ENCODE results near the gene C1orf198. TPM values are rescaled to one million over a fixed set of nuclear protein-coding genes. Genes with fewer than 3 reads are reported as not detected.

C1orf198 gene, protein sequence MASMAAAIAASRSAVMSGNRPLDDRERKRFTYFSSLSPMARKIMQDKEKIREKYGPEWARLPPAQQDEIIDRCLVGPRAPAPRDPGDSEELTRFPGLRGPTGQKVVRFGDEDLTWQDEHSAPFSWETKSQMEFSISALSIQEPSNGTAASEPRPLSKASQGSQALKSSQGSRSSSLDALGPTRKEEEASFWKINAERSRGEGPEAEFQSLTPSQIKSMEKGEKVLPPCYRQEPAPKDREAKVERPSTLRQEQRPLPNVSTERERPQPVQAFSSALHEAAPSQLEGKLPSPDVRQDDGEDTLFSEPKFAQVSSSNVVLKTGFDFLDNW
- 64.5 TPM for total RNA-seq
- long read RNA-seq, transcript C1orf198-201 (4 exons, 3,858 nt), result major isoform, 41 of 72 reads
- long read RNA-seq, partial matches to known transcripts, result 4 of 72 reads
- long read RNA-seq, other reads (novel, unspliced or antisense), result 26 of 72 reads

DNA sequence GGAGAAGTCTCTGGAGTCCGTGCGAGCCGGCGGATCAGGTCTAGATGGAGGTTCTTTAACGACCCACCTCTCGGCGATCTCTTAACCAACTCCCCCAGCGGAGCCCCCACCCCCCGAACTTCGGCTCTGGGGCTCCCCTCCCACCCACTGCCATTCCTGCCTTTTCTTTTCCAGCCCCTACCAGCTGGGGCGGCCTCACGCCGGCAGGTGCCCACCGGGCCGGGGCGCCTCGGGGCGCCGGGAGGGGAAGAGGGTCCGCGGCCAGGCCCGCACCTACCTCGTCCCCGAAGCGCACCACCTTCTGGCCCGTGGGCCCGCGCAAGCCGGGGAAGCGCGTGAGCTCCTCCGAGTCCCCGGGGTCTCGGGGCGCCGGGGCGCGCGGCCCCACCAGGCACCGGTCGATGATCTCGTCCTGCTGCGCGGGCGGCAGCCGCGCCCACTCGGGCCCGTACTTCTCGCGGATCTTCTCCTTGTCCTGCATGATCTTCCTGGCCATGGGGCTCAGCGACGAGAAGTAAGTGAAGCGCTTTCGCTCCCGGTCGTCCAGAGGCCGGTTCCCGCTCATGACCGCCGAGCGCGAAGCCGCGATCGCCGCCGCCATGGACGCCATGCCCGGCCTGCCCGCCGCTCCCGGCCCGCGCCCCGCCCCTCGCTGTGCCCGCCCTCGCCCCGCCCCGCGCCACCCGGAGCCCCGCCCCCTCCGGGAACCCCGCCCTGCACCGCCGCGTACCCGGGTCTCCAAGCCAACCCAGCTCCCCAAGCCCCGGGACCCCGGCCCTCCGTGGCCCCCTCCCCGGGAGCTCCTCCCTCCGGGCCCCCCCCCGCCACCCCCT, at the start of gene C1orf198:
TSS of gene C1orf198 (minus strand) at position 619 of the 833 bp plus-strand sequence. CDS start at position 610, 9 bp downstream.
- peak; percentile 93 for DNase-seq (ENCODE audit: low spot score)

DNA sequence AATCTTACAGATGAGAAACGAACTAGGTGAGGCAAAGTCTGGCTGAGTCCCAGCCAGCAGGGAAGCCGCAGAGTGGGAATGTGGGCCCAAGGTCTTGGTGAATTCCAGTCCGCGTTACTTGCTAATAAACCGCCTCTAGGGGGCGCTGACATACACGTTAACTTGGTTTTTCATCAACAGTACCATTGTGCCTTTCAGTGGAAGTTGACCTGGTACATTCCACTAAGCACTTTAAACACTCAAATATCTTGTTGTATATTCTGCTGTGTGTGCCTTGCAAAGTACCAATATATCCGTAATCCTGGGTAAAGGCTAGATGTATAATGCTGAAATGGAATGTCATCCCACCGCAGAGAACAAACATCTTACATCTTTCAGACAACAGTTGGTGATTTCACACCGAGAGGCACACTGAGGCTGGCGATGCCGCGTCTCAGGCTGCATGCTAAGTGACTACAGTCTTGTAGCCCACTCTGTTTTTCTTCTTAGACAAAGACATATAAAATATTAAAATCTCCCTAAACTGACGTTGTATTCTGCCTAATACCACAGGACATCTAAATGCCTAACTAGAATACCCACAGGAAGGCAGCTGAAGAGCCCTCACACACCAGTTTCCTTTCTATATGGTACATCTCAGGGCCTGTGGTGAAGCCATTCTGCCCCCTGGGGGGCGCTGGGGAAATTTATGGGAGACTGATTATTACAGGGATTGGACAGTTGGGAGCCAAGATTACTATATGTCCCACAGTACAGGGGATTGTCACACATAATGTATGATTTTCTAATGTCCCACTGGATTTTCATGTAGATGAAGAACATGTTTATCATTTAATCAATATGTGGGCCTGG, 49.2 kb upstream of the C1orf198 start:
- no peak for DNase-seq (ENCODE audit: low spot score)

DNA sequence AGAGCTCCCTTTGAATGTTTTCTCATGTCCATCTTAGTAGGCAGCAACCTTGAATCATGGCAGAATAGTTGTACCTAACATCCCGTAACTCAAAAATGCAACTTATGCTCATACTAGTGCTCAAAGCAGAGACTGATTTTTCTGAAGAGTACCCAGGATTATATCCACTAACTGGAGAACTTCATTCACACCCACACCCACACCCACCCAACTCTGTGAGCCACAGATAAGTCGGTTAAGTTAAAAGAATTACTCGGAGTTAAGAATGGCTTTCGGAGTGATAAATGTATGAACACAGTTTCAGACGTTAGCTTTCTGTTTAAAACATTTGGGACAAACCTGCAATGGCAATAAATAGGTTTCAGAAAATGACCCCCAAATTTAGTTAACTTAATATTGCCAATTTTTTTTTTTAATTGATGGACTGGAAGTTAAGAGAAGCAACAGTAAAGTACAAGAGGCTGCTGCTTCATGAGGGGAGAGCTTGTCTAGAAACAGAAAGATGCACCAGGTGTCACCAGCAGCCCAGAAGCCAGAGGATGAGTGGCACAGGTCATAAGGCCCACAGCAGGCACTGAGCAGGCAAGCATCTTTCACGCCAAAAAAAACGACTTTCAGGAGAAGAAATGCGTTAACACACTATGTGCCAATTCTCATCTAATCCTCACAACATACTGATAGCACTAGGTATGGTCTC, 48.4 kb upstream of the C1orf198 start:
- no peak for DNase-seq (ENCODE audit: low spot score)

DNA sequence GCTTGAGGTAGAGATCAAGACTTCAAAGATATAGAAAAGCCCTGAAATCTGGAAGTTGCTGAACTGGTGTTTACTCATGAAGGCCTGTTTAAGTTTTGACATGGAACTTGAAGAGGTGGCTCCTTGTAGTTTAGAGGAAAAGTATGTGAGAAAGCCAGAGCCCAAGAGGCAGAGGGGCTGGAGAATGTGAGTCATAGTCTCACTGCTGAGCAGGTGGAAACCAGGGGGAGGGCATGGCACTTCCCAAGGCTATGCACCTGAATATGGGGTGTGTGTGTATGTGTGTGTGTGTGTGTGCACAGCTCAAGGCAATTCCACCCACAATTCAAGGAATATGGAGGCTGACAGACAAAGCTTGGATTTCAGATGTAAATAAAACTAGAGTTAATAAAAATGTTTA, 46.8 kb upstream of the C1orf198 start:
- no peak for DNase-seq (ENCODE audit: low spot score)

DNA sequence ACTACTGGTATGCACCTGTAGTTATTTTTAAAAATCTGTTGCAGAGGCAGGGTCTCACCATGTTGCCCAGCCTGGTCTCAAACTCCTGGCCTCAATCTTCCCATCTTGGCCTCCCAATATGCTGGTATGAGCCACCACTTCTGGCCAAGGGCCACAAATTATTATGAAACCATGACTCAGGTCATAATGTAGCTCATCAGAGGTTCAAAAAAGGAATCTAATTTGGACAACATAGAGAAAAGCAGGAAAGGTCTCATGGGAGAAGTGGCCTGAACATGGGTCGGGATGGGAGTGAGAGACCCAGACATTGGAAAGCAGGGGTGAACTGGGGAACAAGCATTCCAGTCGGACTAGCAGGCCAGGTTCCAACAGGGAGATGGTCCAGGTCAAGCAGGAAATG, 45.2 kb upstream of the C1orf198 start:
- no peak for DNase-seq (ENCODE audit: low spot score)

DNA sequence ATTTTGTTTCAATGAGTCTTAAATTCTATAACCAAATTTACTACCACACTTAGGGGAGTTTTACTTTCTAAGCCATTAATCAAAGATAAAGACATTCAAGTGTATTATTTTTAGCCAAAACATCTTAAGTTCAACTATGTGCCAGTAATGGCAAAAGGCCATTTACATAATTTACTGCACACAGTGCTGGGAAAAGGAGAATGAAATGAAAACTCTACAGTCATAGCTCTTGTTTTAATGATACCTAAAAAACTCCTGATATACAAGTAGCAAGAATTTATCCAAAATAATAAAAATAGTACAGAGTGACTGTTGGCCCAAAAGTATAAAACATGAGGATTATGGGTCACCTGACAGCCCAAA, 42.4 kb upstream of the C1orf198 start:
- no peak for DNase-seq (ENCODE audit: low spot score)

DNA sequence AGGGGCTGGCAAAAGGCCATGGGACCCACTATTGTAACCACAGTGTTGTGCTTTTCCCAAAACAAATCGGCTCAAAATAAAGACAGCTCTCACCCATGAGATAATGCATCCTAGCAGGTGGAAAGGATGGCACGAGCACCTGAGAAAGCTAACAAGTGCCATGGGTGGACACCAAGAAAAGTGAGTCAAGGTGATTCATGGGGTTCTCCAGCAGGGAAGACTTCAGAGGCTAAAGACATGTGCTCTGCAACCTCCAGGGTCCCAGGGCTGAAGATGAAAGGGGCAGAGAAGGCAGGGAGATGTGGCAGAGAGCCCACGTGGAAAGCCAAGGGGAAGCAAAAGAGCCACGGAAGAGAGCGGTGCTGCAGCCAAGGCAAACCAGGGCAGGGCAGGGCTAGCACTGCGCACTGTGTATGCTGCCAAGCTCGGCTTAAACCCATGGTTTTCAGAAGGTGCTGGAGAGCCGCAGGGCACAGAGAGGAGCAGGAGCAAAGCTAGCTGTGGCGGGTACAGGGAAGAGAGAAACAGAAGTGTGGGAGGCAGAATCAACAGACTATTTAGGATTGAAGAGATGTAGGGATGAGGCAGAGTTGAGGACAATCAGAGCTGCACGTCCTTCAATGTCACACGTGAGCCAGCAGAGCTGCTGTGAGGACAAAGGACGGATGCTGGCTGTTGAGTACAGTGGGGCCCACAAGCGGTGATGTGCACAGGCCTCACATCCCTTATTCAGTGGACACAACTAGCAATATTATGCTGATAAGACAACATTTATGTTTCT, 41.8 kb upstream of the C1orf198 start:
- DNase-seq (ENCODE audit: low spot score), result no peak

DNA sequence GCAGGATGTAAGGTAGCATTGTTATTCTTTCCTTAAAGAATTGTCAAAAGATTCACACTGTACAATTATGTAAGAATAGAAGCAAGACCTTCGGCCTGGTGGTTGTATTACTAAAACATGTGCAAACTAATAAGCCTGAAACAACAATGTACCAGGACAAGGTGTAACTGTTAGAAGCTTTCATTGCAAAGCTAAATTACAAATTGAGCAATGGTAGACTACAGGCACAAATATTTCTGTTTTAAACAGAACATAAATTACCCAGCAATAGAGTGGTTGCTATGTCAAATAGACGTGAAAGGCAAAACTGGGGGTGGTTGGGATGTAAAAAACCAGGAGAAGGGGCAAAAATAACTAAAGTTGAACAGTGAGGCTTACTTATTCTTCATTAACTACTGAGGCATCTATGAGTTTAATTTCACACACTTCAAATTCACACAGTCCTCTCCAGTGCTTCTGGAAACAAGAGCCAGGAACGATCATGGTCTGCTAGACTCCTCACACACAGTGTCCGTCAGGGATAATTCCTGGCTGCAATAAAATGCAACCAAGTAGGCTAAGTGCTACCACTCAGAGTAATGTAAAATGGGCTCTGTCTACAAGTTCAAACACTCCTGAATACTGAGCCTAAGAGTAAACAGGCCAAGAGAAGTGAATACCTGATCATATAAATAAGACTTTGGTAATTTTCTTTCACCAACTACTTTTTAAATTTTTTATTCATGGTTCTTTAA, 39.3 kb upstream of the C1orf198 start:
- no peak for DNase-seq (ENCODE audit: low spot score)

DNA sequence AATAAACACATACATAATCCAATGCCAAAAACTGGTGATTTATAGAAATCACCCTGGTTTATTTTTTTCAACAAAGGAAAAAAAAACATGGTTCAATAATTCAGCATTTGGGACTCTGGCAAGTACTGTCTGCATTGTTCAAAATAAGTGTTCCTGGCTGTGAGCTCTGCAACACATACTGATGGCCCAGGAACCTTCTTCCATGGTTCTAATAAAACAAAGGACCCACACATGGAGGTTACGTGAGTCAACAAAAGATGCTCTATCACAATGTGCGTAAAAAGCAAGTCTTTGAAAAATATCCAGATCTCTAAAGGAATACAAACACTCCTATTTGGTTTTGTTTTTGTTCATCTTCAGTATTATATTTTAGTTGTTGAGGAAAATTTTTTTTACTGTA, 37.9 kb upstream of the C1orf198 start:
- no peak for DNase-seq (ENCODE audit: low spot score)

DNA sequence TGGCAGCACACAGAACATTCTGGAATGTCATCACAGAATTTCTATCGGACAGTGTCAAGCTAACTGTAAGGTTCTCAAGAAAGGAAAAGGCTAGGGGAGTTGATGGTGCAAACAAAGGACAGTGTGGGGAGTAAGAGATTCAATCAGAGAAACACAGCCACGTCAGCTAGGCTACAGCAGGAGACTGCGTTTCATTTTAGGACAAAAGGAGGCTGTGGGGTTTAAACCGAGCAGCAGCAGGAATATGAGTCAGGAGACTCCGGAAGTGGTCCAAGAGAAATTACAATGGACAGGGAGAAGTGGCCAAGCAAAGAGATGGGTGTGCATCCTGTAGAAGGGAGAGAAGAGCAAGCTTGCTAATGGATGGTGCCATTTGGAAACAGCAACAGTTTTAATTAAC, 37.4 kb upstream of the C1orf198 start:
- DNase-seq (ENCODE audit: low spot score), result no peak

DNA sequence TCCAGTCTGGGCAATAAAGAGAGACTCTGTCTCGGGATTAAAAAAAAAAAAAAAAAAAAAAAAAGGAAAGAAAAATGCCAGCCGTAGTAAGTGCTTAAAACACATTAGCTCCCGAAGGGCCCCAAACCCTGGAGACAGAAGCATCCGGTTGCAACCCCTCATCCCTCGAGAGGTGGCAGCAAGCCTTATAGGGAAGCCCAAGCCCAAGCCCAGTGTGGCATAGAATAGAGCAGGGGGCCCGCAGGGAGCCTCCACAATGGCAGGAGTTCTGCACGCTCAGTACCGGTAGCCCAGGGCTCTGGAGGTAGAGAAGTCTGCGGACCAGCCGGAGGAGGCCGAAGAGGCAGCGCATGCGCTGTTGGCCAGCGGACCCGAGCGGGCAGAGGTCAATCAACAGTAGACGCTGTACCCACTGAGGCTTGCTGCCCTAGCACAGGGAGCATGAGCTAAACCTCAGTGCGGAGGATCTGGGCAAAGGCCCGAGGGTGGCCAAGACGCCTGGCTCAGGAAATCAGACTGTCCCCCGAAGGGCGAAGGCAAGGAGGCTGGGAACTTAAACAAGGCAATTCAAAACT, 34.1 kb upstream of the C1orf198 start:
- no peak for DNase-seq (ENCODE audit: low spot score)

DNA sequence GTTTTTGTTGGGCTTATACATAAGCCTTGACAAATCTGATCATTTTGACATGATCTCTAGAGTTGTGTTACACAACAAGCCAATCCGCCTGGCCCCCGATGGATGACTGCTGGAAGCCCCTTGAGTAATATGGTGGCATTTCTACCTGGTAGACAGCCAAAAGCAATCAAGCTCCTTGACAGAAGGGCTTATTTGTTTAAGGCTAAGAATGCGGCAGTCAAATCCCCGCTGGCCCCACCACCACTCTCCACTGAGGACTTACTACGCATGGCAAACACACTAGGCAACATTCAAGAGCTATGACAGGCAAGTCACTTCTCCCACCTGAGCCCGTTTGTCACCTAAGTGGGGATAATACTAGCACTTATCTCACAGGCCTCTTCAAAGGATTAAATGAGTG, 33.4 kb upstream of the C1orf198 start:
- no peak for DNase-seq (ENCODE audit: low spot score)

DNA sequence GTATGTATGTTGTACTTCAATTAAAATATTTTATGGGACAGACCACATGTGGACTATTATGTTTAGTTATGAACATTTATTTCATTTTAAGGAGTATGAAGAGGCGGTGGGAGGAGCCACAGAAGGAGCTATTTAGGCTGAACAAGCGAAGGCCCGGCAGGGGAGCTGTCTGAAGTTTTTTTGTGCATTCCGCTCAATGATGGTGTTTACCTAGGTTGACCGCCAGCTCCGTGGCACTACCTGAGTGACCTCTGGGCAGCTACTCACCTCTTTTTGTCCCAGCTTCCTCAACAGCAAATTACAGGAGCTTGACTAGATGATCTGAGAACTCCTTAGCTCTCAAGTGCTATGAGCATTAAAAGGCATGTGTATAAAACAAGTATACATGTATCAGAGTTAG, 32.7 kb upstream of the C1orf198 start:
- DNase-seq (ENCODE audit: low spot score), result no peak

DNA sequence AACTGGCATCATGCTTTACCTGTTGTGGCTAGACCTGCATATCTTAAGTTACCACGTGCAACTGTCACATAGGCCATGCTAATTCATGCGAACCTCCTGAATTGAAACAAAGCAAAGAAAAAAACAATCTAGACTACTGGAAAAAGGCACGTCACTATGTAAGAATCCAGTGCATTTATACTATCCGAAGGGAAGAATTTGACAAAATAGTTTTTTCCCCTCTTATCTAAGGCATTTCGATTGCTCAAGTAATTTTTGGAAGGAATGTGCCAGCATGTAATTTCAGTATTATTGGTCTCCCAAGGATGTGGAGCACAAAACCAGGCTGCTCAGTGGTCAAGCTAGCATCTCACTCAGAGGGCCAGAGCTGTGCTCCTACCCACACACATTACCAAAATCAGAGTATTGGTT, 31.5 kb upstream of the C1orf198 start:
- no peak for DNase-seq (ENCODE audit: low spot score)

DNA sequence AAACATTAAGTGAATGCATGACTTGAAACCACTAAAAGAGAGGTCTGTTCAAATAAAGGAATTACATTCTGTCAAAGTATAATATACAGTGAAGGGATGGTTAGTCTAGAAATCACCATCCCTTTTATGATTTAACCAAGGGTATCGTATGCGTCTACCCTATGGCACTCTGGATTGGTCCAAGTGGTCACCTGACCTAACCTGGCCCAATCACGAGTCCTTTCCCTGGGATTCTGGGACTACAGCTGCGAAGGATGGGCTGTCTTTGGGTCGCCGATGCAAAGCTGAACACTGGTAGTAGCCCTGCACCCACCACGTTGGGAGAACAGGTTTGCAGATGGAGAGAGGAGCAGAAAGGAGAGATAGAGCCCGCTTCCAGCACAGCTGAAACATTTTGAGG, 30.4 kb upstream of the C1orf198 start:
- DNase-seq (ENCODE audit: low spot score), result no peak

DNA sequence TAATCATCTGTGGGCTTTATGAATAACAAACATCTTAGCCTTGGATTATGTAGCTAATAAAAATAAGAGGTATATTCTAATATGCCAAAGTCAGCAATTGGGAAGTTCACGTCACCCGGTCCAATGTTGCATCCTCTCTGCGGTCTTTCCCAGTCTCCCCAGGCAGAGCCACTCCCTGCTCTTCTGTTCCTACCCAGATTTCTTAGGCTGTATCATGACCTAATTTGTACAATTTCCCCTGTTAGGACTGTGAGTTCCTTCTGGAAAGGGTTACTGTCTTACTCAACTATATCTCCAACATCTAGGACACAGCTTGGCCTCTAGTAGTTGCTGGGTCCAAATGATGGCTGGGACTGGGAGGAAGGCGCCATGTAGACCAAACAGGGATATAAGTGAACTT, 29.8 kb upstream of the C1orf198 start:
- no peak for DNase-seq (ENCODE audit: low spot score)

DNA sequence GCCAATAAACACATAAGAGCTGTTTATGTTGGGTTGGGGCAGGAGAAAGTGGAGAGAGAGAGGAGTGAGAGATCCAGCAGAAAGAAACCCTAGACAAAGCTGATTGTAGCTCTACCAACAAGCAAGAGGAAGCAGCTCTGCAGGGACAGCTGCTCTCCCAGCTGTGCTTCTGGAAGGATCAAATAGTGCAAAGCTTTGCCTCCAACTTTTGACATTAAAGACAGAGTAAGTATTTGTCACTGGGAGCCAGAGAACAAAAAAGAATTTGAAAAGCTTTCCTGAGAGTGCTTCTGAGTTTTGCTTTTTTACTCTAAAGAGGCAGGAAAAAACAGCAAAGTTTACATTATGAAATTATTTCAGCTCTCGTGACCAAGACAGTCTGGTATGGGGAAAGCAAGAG, 28.5 kb upstream of the C1orf198 start:
- no peak for DNase-seq (ENCODE audit: low spot score)

DNA sequence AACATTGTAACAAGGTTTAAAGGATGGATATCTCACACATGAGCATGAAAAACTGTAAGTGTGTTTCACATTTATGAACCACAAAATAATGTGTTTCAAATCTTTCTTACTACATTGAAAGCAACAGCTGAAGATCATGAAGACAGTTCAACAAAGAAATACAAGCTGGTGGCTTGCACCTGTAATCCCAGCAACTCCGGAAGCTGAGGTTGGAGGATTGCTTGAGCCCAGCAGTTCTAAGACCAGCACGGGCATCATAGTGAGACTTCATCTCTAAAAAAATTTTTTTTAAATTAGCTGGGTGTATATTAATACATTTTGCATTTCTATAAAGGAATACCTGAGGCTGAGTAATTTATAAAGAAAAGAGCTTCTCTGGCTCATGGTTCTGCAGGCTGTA, 27.1 kb upstream of the C1orf198 start:
- no peak for DNase-seq (ENCODE audit: low spot score)

DNA sequence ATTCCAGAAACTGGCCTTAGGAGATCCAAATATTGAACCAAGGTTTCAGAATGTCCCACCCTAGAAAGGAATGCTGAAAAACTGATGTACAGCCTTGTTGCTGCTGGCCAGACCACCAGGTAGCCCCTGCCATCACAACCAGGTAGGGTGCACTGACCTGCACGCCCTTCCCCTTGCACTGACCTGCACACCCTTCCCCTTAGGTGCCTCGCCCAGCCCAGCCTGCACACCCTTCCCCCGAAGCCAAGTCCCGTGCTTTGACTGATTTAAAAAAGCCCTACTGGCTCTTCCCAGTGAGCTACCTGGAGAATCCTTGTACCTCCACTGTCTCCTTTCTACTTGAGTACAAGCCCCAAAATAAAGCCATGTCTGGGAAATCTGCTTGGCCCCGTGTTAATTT, 26.3 kb upstream of the C1orf198 start:
- DNase-seq (ENCODE audit: low spot score), result no peak

All from mesenteric fat pad (tissue), 1 donor.